Fibroblast of lung (primary cell): ENCODE data around the gene PMCH. TPM values are rescaled to one million over a fixed set of nuclear protein-coding genes. Genes with fewer than 3 reads are reported as not detected.
"Not testable (repeated sequence)": the region's sequence is repeated elsewhere in the genome, so short reads cannot be mapped to it uniquely, and the experiment has no call there.

Experiments
- DNase-seq, 2 donors: peaks; one replicate each; pipeline versions ENCODE4 v3.0.0 to v3.0.0-alpha.2; 2010; ENCODE audit warnings: low read depth in 2 of 2
- H2AFZ ChIP-seq: 2 replicates; pipeline ENCODE4 v1.5.1; 2012; ENCODE audit warnings: low read length, control low read depth, inconsistent platforms
- H3K27ac ChIP-seq: 2 replicates; pipeline ENCODE4 v1.5.1; 2011; ENCODE audit warnings: low read length, control low read depth; ENCODE audit not compliant: insufficient read depth
- H3K27me3 ChIP-seq: 2 replicates; pipeline ENCODE4 v1.5.1; 2011; ENCODE audit warnings: mild to moderate bottlenecking, low read length; ENCODE audit not compliant: control insufficient read depth, insufficient read depth
- H3K36me3 ChIP-seq: 2 replicates; pipeline ENCODE4 v1.5.1; 2011; ENCODE audit warnings: low read length; ENCODE audit not compliant: control insufficient read depth, insufficient read depth
- H3K4me1 ChIP-seq: 2 replicates; pipeline ENCODE4 v1.5.1; 2011; ENCODE audit warnings: low read length; ENCODE audit not compliant: control insufficient read depth, insufficient read depth; ENCODE audit errors: extremely low read depth
- H3K4me2 ChIP-seq: 2 replicates; pipeline ENCODE4 v1.5.1; 2011; ENCODE audit warnings: low read length, control low read depth; ENCODE audit not compliant: insufficient read depth; ENCODE audit errors: extremely low read depth
- H3K4me3 ChIP-seq, 4 experiments: fragments of 200-600 bp in 1 of 4; sonication (generic) in 1 of 4; replicated peaks in 1 of 4; 2 replicates each; pipeline ENCODE4 v1.5.1; 2011 to 2016; ENCODE audit warnings: low read length in 4 of 4, low read depth in 3 of 4, mild to moderate bottlenecking in 3 of 4, control low read depth in 2 of 4, inconsistent platforms in 1 of 4, mixed read lengths in 1 of 4; ENCODE audit not compliant: insufficient read depth in 1 of 4; ENCODE audit errors: control extremely low read depth in 1 of 4
- H3K79me2 ChIP-seq: 2 replicates; pipeline ENCODE4 v1.5.1; 2012; ENCODE audit warnings: mild to moderate bottlenecking, low read length, inconsistent platforms; ENCODE audit not compliant: control insufficient read depth, insufficient read depth
- H3K9ac ChIP-seq: 2 replicates; pipeline ENCODE4 v1.5.1; 2011; ENCODE audit warnings: mild to moderate bottlenecking, low read length, control low read depth; ENCODE audit not compliant: insufficient read depth
- H3K9me3 ChIP-seq: 2 replicates; pipeline ENCODE4 v1.5.1; 2012; ENCODE audit warnings: low read depth, low read length; ENCODE audit not compliant: control insufficient read depth, insufficient read depth
- H4K20me1 ChIP-seq: 2 replicates; pipeline ENCODE4 v1.5.1; 2011; ENCODE audit warnings: low read length; ENCODE audit not compliant: control insufficient read depth, insufficient read depth; ENCODE audit errors: extremely low read depth
- CTCF ChIP-seq, 2 donors: IDR thresholded peaks in 1 of 2; conservative IDR thresholded peaks in 1 of 2; 1 replicate in 1 of 2; 2 replicates in 1 of 2; pipeline ENCODE4 v1.5.1; 2011 to 2012; ENCODE audit warnings: low read length in 2 of 2, control low read depth in 1 of 2, inconsistent platforms in 1 of 2, low read depth in 1 of 2, mild to moderate bottlenecking in 1 of 2
- EZH2 ChIP-seq: IDR thresholded peaks from 2 replicates; pipeline ENCODE4 v1.5.1; 2012; ENCODE audit warnings: low read length, control low read depth, mild to moderate bottlenecking; ENCODE audit errors: missing control alignments
- polyA minus RNA-seq: library from RNA; depleted of rRNA, polyadenylated mRNA; stranded (reverse); fragments of >200 nt; gene quantifications from 2 replicates; pipeline ENCODE4 v1.2.3, GENCODE V29; 2011; ENCODE audit warnings: low replicate concordance
- polyA plus RNA-seq, 2 donors: library from polyadenylated mRNA; depleted of rRNA in 1 of 2; stranded (reverse) in 1 of 2; unstranded in 1 of 2; fragments of >200 nt; gene quantifications; 2 replicates each; pipeline ENCODE4 v1.2.1, GENCODE V29; 2011 to 2012; ENCODE audit warnings: missing spikeins in 1 of 2
- total RNA-seq: library from RNA; depleted of rRNA; stranded (reverse); fragments of >200 nt; gene quantifications from 2 replicates; pipeline ENCODE4 v1.2.1, GENCODE V29; 2014

PMCH gene
- total RNA-seq (not detected in 2 replicates), polyA plus RNA-seq (not detected in 2 replicates), polyA minus RNA-seq (not detected in 2 replicates)
- polyA plus RNA-seq (2012), result not detected in 2 replicates

DNA sequence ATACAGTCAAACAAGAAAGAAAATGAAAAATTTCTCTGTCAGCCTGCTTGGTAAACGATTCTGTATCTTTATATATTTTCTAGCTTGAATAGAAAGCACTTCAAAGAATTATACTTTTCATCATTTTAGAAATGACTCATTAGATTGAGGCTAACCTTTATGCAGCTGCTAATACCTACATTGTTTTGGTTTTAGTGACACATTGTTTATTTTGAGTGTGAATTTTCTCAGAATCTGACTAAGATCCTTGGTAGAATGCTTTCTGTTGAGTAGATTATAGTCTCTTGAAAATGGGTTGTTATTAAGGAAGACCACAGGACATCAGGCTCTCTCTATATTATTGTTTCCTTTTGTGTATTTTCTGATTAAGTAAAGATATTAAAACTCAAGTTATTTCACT is at the start of gene PMCH:
Gene PMCH (minus strand): TSS at position 45 of the 400 bp plus-strand sequence. CDS start 63 bp downstream, outside the sequence.
- Histone ChIP-seq H3K9ac (no peak within 1 kb of the TSS), H3K4me3 (no peak within 1 kb of the TSS), H3K27me3 (no peaks in the 10 kb centered on the region), H3K4me2 (no peak within 1 kb of the TSS), H4K20me1 (no peaks in the 10 kb centered on the region), H3K9me3 (no peaks in the 10 kb centered on the region), H3K27ac (no peak within 1 kb of the TSS), H3K36me3 (no peaks in the 10 kb centered on the region), H3K79me2 (no peaks in the 10 kb centered on the region), H3K4me1 (no peaks in the 10 kb centered on the region), H2AFZ (no peak within 1 kb of the TSS)
- no peak for TF ChIP-seq CTCF (conservative IDR thresholded peaks at IDR 0.05 in 1 of 2, IDR thresholded peaks at IDR 0.05 in 1 of 2; ENCODE audit: low read depth in 1 of 2, low read length in 2 of 2)
- TF ChIP-seq EZH2, result no peak
- peak; percentile 31 to 74 for DNase-seq

DNA sequence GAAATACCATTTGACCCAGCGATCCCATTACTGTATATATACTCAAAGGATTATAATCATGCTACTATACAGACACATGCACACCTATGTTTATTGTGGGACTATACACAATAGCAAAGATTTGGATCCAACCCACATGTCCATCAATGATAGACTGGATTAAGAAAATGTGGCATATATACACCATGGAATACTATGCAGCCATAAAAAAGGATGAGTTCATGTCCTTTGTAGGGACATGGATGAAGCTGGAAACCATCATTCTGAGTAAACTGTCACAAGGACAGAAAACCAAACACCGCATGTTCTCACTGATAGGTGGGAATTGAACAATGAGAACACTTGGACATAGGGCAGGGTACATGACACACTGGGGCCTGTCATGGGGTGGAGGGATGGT is 43.2 kb upstream of the PMCH start:
- not testable (repeated sequence) for H3K4me3 ChIP-seq, H3K27ac ChIP-seq, H3K4me2 ChIP-seq, H2AFZ ChIP-seq, H3K36me3 ChIP-seq, H3K9me3 ChIP-seq, H4K20me1 ChIP-seq, H3K27me3 ChIP-seq, DNase-seq, H3K9ac ChIP-seq, H3K79me2 ChIP-seq, H3K4me1 ChIP-seq

GRCh38 chr12:102234599-102234998 is 37.0 kb upstream of the PMCH start:
- no peaks in the 10 kb centered on the region for H3K79me2 ChIP-seq
- no peak overlapping the region for H3K9ac ChIP-seq
- H3K4me1 ChIP-seq, result no peaks in the 10 kb centered on the region
- DNase-seq, result no peak
- TF ChIP-seq EZH2, result no peak
- no peak for TF ChIP-seq CTCF (conservative IDR thresholded peaks at IDR 0.05 in 1 of 2, IDR thresholded peaks at IDR 0.05 in 1 of 2; ENCODE audit: low read depth in 1 of 2, low read length in 2 of 2)
- H3K36me3 ChIP-seq, result no peaks in the 10 kb centered on the region
- no peaks in the 10 kb centered on the region for H3K9me3 ChIP-seq
- H2AFZ ChIP-seq, result no peak overlapping the region
- no peak overlapping the region for H3K4me3 ChIP-seq
- H3K27me3 ChIP-seq, result no peaks in the 10 kb centered on the region
- H3K27ac ChIP-seq, result no peak overlapping the region
- H3K4me2 ChIP-seq, result no peak overlapping the region
- H4K20me1 ChIP-seq, result no peaks in the 10 kb centered on the region
